HepG2 (cell line): ENCODE data around the gene MEG3. TPM values are rescaled to one million over a fixed set of nuclear protein-coding genes. Genes with fewer than 3 reads are reported as not detected.

ENCODE experiments used
- ARID5B ChIP-seq: IDR thresholded peaks from 2 replicates; pipeline ENCODE4 v1.4.0; 2020; ENCODE audit warnings: mild to moderate bottlenecking, missing genetic modification reagents
- ETS1 ChIP-seq: sonication (generic); formaldehyde crosslinking; IDR thresholded peaks from 2 replicates; pipeline ENCODE4 v1.4.0; 2020; ENCODE audit warnings: missing genetic modification reagents
- KDM6A ChIP-seq: IDR thresholded peaks from 2 replicates; pipeline ENCODE4 v1.6.1; 2016; ENCODE audit warnings: low read depth
- MAFG ChIP-seq: sonication (generic); formaldehyde crosslinking; IDR thresholded peaks from 2 replicates; pipeline ENCODE4 v1.5.1; 2020; ENCODE audit warnings: mild to moderate bottlenecking, missing genetic modification reagents
- MTA3 ChIP-seq: sonication (generic); formaldehyde crosslinking; IDR thresholded peaks from 2 replicates; pipeline ENCODE4 v1.4.0; 2020; ENCODE audit warnings: missing genetic modification reagents
- MXD4 ChIP-seq: IDR thresholded peaks from 2 replicates; pipeline ENCODE4 v1.6.1; 2016; ENCODE audit warnings: mild to moderate bottlenecking, missing biosample characterization, missing genetic modification reagents
- POLR2AphosphoS5 ChIP-seq: IDR thresholded peaks from 2 replicates; pipeline ENCODE4 v1.6.1; 2012; ENCODE audit warnings: low read depth, low read length
- POLR2G ChIP-seq: fragments of 200-400 bp; formaldehyde crosslinking; IDR thresholded peaks from 2 replicates; pipeline ENCODE4 v1.6.1; 2018; ENCODE audit warnings: mild to moderate bottlenecking, low read depth, low read length, moderate library complexity
- SMAD1 ChIP-seq: sonication (generic); formaldehyde crosslinking; IDR thresholded peaks from 2 replicates; pipeline ENCODE4 v1.4.0; 2020; ENCODE audit warnings: missing genetic modification reagents, low read depth, mild to moderate bottlenecking, borderline replicate concordance
- U2AF2 ChIP-seq: fragments of 200-400 bp; formaldehyde crosslinking; IDR thresholded peaks from 2 replicates; pipeline ENCODE4 v1.6.1; 2017; ENCODE audit warnings: low read depth, mild to moderate bottlenecking, low read length
- ZFP37 ChIP-seq: sonication (generic); formaldehyde crosslinking; IDR thresholded peaks from 2 replicates; pipeline ENCODE4 v1.4.0; 2020; ENCODE audit warnings: missing genetic modification reagents, borderline replicate concordance
- ZNF225 ChIP-seq: sonication (generic); formaldehyde crosslinking; IDR thresholded peaks from 2 replicates; pipeline ENCODE4 v1.4.0; 2020; ENCODE audit warnings: mild to moderate bottlenecking, missing genetic modification reagents
- ZNF264 ChIP-seq: sonication (generic); formaldehyde crosslinking; IDR thresholded peaks from 2 replicates; pipeline ENCODE4 v1.4.0; 2020; ENCODE audit warnings: missing genetic modification reagents
- ZNF549 ChIP-seq: sonication (generic); formaldehyde crosslinking; IDR thresholded peaks from 2 replicates; pipeline ENCODE4 v1.5.0; 2020; ENCODE audit warnings: missing genetic modification reagents
- ZNF556 ChIP-seq: sonication (generic); formaldehyde crosslinking; IDR thresholded peaks from 2 replicates; pipeline ENCODE4 v1.4.0; 2020; ENCODE audit warnings: mild to moderate bottlenecking, missing genetic modification reagents, borderline replicate concordance
- polyA plus RNA-seq, 8 experiments: library from polyadenylated mRNA; depleted of rRNA in 3 of 8; stranded (reverse) in 7 of 8; unstranded in 1 of 8; fragments of >200 nt; fragmentation: Illumina TruSeq in 4 of 8; extraction: Trizol in 4 of 8; gene quantifications; 2 replicates each; pipeline versions ENCODE4 v1.2.1 to v1.2.3, GENCODE V29; 2011 to 2016; ENCODE audit warnings: low read depth in 4 of 8, missing spikeins in 1 of 8, mixed read lengths in 1 of 8; ENCODE audit not compliant: insufficient read depth in 1 of 8
- total RNA-seq, 5 experiments: library from RNA; depleted of rRNA; stranded (reverse); fragments of >200 nt; fragmentation: Illumina TruSeq; extraction: Trizol; gene quantifications; 2 replicates each; pipeline ENCODE4 v1.2.3, GENCODE V29; 2016; ENCODE audit warnings: low read depth in 1 of 5
- TF ChIP-seq, protein P1 (sequence below): sonication (generic); formaldehyde crosslinking; IDR thresholded peaks from 2 replicates; pipeline ENCODE4 v1.8.1; 2023; ENCODE audit warnings: mild to moderate bottlenecking, inconsistent platforms, moderate library complexity, missing genetic modification reagents, borderline replicate concordance
- TF ChIP-seq, protein P2 (sequence below), 2 experiments: fragments of 450-650 bp in 1 of 2; sonication (generic) in 1 of 2; formaldehyde crosslinking; IDR thresholded peaks; 2 replicates each; pipeline versions ENCODE4 v1.5.0 to v1.8.0; 2020 to 2022; ENCODE audit warnings: mild to moderate bottlenecking in 1 of 2, missing genetic modification reagents in 1 of 2
- TF ChIP-seq, protein P3 (sequence below): fragments of 450-650 bp; IDR thresholded peaks from 2 replicates; pipeline ENCODE4 v1.6.1; 2016
- TF ChIP-seq, protein P4 (sequence below): sonication (generic); formaldehyde crosslinking; IDR thresholded peaks from 2 replicates; pipeline ENCODE4 v1.4.0; 2020; ENCODE audit warnings: missing genetic modification reagents

MEG3 gene
- total and polyA plus RNA-seq, 2 of the 13 experiments (the other 11 are each of a cell fraction or from before 2014, with no cell fraction given) = 0.17 TPM; not detected in 1

- TF ChIP-seq, protein P1, sequence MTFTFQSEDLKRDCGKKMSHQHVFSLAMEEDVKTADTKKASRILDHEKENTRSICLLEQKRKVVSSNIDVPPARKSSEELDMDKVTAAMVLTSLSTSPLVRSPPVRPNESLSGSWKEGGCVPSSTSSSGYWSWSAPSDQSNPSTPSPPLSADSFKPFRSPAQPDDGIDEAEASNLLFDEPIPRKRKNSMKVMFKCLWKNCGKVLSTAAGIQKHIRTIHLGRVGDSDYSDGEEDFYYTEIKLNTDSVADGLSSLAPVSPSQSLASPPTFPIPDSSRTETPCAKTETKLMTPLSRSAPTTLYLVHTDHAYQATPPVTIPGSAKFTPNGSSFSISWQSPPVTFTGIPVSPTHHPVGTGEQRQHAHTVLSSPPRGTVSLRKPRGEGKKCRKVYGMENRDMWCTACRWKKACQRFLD (CRISPR knock-in tag) = no peak
- TF ChIP-seq U2AF2 = no peak
- peak; percentile 54; the same call in 1 of the 2 replicates for TF ChIP-seq ARID5B
- TF ChIP-seq, protein P2, sequence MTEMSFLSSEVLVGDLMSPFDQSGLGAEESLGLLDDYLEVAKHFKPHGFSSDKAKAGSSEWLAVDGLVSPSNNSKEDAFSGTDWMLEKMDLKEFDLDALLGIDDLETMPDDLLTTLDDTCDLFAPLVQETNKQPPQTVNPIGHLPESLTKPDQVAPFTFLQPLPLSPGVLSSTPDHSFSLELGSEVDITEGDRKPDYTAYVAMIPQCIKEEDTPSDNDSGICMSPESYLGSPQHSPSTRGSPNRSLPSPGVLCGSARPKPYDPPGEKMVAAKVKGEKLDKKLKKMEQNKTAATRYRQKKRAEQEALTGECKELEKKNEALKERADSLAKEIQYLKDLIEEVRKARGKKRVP (CRISPR knock-in tag; IDR thresholded peaks at IDR 0.05) = no peak
- TF ChIP-seq ZNF556 (CRISPR knock-in tag) = no peak
- TF ChIP-seq, protein P3, sequence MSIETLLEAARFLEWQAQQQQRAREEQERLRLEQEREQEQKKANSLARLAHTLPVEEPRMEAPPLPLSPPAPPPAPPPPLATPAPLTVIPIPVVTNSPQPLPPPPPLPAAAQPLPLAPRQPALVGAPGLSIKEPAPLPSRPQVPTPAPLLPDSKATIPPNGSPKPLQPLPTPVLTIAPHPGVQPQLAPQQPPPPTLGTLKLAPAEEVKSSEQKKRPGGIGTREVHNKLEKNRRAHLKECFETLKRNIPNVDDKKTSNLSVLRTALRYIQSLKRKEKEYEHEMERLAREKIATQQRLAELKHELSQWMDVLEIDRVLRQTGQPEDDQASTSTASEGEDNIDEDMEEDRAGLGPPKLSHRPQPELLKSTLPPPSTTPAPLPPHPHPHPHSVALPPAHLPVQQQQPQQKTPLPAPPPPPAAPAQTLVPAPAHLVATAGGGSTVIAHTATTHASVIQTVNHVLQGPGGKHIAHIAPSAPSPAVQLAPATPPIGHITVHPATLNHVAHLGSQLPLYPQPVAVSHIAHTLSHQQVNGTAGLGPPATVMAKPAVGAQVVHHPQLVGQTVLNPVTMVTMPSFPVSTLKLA = no peak
- TF ChIP-seq ZNF264 (CRISPR knock-in tag) = no peak
- TF ChIP-seq ZFP37 (CRISPR knock-in tag) = no peak
- TF ChIP-seq SMAD1 (CRISPR knock-in tag) = no peak
- TF ChIP-seq MXD4 (CRISPR knock-in tag) = no peak
- peak; percentile 57; the same call in 1 of the 2 replicates for TF ChIP-seq POLR2G
- TF ChIP-seq MAFG (CRISPR knock-in tag) = no peak
- no peak for TF ChIP-seq KDM6A (CRISPR knock-in tag)
- TF ChIP-seq ZNF549 (CRISPR knock-in tag) = no peak
- no peak for TF ChIP-seq ETS1 (CRISPR knock-in tag)
- peak; percentile 30; the same call in 1 of the 2 replicates for TF ChIP-seq POLR2AphosphoS5
- TF ChIP-seq, protein P4, sequence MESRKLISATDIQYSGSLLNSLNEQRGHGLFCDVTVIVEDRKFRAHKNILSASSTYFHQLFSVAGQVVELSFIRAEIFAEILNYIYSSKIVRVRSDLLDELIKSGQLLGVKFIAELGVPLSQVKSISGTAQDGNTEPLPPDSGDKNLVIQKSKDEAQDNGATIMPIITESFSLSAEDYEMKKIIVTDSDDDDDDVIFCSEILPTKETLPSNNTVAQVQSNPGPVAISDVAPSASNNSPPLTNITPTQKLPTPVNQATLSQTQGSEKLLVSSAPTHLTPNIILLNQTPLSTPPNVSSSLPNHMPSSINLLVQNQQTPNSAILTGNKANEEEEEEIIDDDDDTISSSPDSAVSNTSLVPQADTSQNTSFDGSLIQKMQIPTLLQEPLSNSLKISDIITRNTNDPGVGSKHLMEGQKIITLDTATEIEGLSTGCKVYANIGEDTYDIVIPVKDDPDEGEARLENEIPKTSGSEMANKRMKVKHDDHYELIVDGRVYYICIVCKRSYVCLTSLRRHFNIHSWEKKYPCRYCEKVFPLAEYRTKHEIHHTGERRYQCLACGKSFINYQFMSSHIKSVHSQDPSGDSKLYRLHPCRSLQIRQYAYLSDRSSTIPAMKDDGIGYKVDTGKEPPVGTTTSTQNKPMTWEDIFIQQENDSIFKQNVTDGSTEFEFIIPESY (CRISPR knock-in tag) = no peak
- TF ChIP-seq MTA3 (CRISPR knock-in tag) = no peak
- TF ChIP-seq ZNF225 (CRISPR knock-in tag) = no peak
These were observed 3.9 kb upstream of the MEG3 start (continued) for GRCh38 chr14:100822013-100822412.
